A549 (cell line): Measurements from ENCODE around the gene HS6ST2. TPM values are rescaled to one million over a fixed set of nuclear protein-coding genes. Genes with fewer than 3 reads are reported as not detected.

ENCODE experiments used
- ATAC-seq, 2 experiments: fragments of 200-7000 bp in 1 of 2; fragments of >200 bp in 1 of 2; cut with Nextera tagmentation in 1 of 2; cut with Tn5 transposase in 1 of 2; 3 replicates each; pipeline versions ENCODE4 v1.8.0 to v1.9.1; 2018 to 2020; ENCODE audit warnings: mild to moderate bottlenecking in 1 of 2, moderate library complexity in 1 of 2
- CTCF ChIA-PET: fragments of 300-600 bp; sonication (Branson Sonifier 250); formaldehyde crosslinking; extraction: SDS; loops from one replicate; lab custom pipeline; 2021; ENCODE audit warnings: antibody characterized with exemption, inconsistent platforms; lab: Yijun Ruan, JAX
- POLR2A ChIA-PET: fragments of 350-600 bp; formaldehyde crosslinking; extraction: SDS; loops from one replicate; lab custom pipeline; 2021; ENCODE audit warnings: antibody characterized with exemption, inconsistent platforms; lab: Yijun Ruan, JAX
- DNase-seq, 2 experiments: peaks; one replicate each; pipeline versions ENCODE4 v3.0.0 to v3.0.0-alpha.2; 2011 to 2016; ENCODE audit warnings: low read depth in 1 of 2, low spot score in 1 of 2
- FAIRE-seq: peaks from 2 replicates; lab custom pipeline; 2011; peaks lifted over from hg19 to GRCh38; lab: Jason Lieb, UNC
- H3K27ac ChIP-seq, 2 experiments: fragments of >200 bp; sonication (Bioruptor Twin); formaldehyde crosslinking; 3 replicates each; pipeline ENCODE4 v1.5.1; 2016 to 2017
- H3K4me1 ChIP-seq: fragments of >200 bp; sonication (Bioruptor Twin); formaldehyde crosslinking; 3 replicates; pipeline ENCODE4 v1.6.1; 2016
- H3K4me2 ChIP-seq: fragments of >200 bp; sonication (Bioruptor Twin); formaldehyde crosslinking; 3 replicates; pipeline ENCODE4 v1.6.1; 2016
- H3K4me3 ChIP-seq: fragments of >200 bp; sonication (Bioruptor Twin); formaldehyde crosslinking; 3 replicates; pipeline ENCODE4 v1.5.1; 2016
- H3K9me3 ChIP-seq: fragments of >200 bp; sonication (Bioruptor Twin); formaldehyde crosslinking; 3 replicates; pipeline ENCODE4 v1.6.1; 2016
- BCL3 ChIP-seq: fragments of >200 bp; sonication (Bioruptor Twin); formaldehyde crosslinking; IDR thresholded peaks from 3 replicates; pipeline ENCODE4 v1.6.1; 2016
- BHLHE40 ChIP-seq: IDR thresholded peaks from 2 replicates; pipeline ENCODE4 v1.6.1; 2012; ENCODE audit warnings: low read depth, low read length, inconsistent platforms
- CBX2 ChIP-seq: fragments of 200-600 bp; sonication (generic); IDR thresholded peaks from 2 replicates; pipeline ENCODE4 v1.6.1; 2016; ENCODE audit warnings: low read depth, mild to moderate bottlenecking, borderline replicate concordance
- EHMT2 ChIP-seq: fragments of 200-600 bp; sonication (generic); IDR thresholded peaks from 2 replicates; pipeline ENCODE4 v1.6.1; 2016; ENCODE audit warnings: antibody characterized with exemption, low read depth, mild to moderate bottlenecking, moderate library complexity
- ESRRA ChIP-seq: fragments of 150-350 bp; IDR thresholded peaks from 2 replicates; pipeline ENCODE4 v1.6.1; 2014; ENCODE audit warnings: mild to moderate bottlenecking, low read length, borderline replicate concordance
- FOSB ChIP-seq: fragments of 250-450 bp; sonication (Bioruptor Pico); IDR thresholded peaks from 2 replicates; pipeline ENCODE4 v1.5.0; 2020; ENCODE audit warnings: mild to moderate bottlenecking, moderate library complexity
- FOXS1 ChIP-seq: fragments of 250-450 bp; sonication (Bioruptor Pico); IDR thresholded peaks from 2 replicates; pipeline ENCODE4 v1.5.0; 2020; ENCODE audit warnings: mild to moderate bottlenecking, moderate library complexity
- JUNB ChIP-seq: fragments of >200 bp; sonication (Bioruptor Twin); formaldehyde crosslinking; IDR thresholded peaks from 2 replicates; pipeline ENCODE4 v1.6.1; 2016
- KDM1A ChIP-seq: fragments of 200-600 bp; sonication (generic); IDR thresholded peaks from 2 replicates; pipeline ENCODE4 v1.6.1; 2016; ENCODE audit warnings: low read depth, mild to moderate bottlenecking
- KDM5A ChIP-seq: fragments of 200-600 bp; sonication (generic); IDR thresholded peaks from 2 replicates; pipeline ENCODE4 v1.6.1; 2016; ENCODE audit warnings: antibody characterized with exemption, mild to moderate bottlenecking
- MAZ ChIP-seq: fragments of 150-350 bp; IDR thresholded peaks from 2 replicates; pipeline ENCODE4 v1.6.1; 2014; ENCODE audit warnings: antibody characterized with exemption, low read depth, low read length, borderline replicate concordance
- NR3C1 ChIP-seq: fragments of >200 bp; sonication (Bioruptor Twin); formaldehyde crosslinking; IDR thresholded peaks from 3 replicates; pipeline ENCODE4 v1.6.1; 2017
- POLR2A ChIP-seq: IDR thresholded peaks from 2 replicates; pipeline ENCODE4 v1.6.1; 2012; ENCODE audit warnings: mild to moderate bottlenecking, low read length
- RARB ChIP-seq: fragments of 250-450 bp; sonication (Bioruptor Pico); IDR thresholded peaks from 2 replicates; pipeline ENCODE4 v1.8.0; 2021; ENCODE audit warnings: mild to moderate bottlenecking, moderate library complexity
- SMC3 ChIP-seq: fragments of >200 bp; sonication (Bioruptor Twin); formaldehyde crosslinking; IDR thresholded peaks from 3 replicates; pipeline ENCODE4 v1.6.1; 2018; ENCODE audit warnings: inconsistent platforms
- TFCP2L1 ChIP-seq: fragments of 250-450 bp; sonication (Bioruptor Pico); IDR thresholded peaks from 2 replicates; pipeline ENCODE4 v1.5.0; 2021; ENCODE audit warnings: mild to moderate bottlenecking
- TP53 ChIP-seq: fragments of 250-450 bp; sonication (Bioruptor Pico); IDR thresholded peaks from 2 replicates; pipeline ENCODE4 v1.5.0; 2021; ENCODE audit warnings: mild to moderate bottlenecking, moderate library complexity
- ZFP36 ChIP-seq: fragments of 450-650 bp; IDR thresholded peaks from 2 replicates; pipeline ENCODE4 v1.6.1; 2014; ENCODE audit warnings: borderline replicate concordance; ENCODE audit not compliant: partially characterized antibody
- ZNF302 ChIP-seq: fragments of 250-450 bp; sonication (Bioruptor Pico); IDR thresholded peaks from 2 replicates; pipeline ENCODE4 v1.9.0; 2021; ENCODE audit warnings: inconsistent platforms, mild to moderate bottlenecking, moderate library complexity
- ZSCAN20 ChIP-seq: fragments of 250-450 bp; sonication (Bioruptor Pico); IDR thresholded peaks from 2 replicates; pipeline ENCODE4 v1.8.0; 2022; ENCODE audit warnings: mild to moderate bottlenecking, moderate library complexity
- WGBS: methylation state at CpG from one replicate; pipeline ENCODE4 v1.1.6; 2017; ENCODE audit errors: missing lambda C conversion rate; 5-methylcytosine and 5-hydroxymethylcytosine counted together
- polyA plus RNA-seq, 4 experiments: library from polyadenylated mRNA; depleted of rRNA in 3 of 4; stranded (reverse); fragments of >200 nt; fragmentation: RNase III in 1 of 4; extraction: RNeasy Plus Mini Kit Qiagen cat#74134 plus additional on column Dnase treatment in 1 of 4; gene quantifications; 2 replicates in 3 of 4; 3 replicates in 1 of 4; pipeline ENCODE4 v1.2.3, GENCODE V29; 2011 to 2017
- TF ChIP-seq, protein P1 (sequence below): fragments of 250-450 bp; sonication (Bioruptor Pico); IDR thresholded peaks from 2 replicates; pipeline ENCODE4 v1.5.0; 2020; ENCODE audit warnings: low read depth, mild to moderate bottlenecking, moderate library complexity
- TF ChIP-seq, protein P2 (sequence below): fragments of 200-600 bp; sonication (generic); IDR thresholded peaks from 2 replicates; pipeline ENCODE4 v1.6.1; 2016; ENCODE audit warnings: antibody characterized with exemption, mild to moderate bottlenecking, moderate library complexity
- TF ChIP-seq, protein P3 (sequence below): fragments of >200 bp; sonication (Bioruptor Twin); formaldehyde crosslinking; IDR thresholded peaks from 2 replicates; pipeline ENCODE4 v1.6.1; 2016

The HS6ST2 gene
- polyA plus RNA-seq, 2 of the 4 experiments (the other 2 are of a cell fraction): 0.01 to 0.04 TPM

GRCh38 chrX:132769609-132770008, 188.8 kb downstream of the HS6ST2 start:
- TF ChIP-seq ZNF302: no peak
- TF ChIP-seq, protein P1, sequence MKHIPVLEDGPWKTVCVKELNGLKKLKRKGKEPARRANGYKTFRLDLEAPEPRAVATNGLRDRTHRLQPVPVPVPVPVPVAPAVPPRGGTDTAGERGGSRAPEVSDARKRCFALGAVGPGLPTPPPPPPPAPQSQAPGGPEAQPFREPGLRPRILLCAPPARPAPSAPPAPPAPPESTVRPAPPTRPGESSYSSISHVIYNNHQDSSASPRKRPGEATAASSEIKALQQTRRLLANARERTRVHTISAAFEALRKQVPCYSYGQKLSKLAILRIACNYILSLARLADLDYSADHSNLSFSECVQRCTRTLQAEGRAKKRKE (CRISPR knock-in tag): no peak
- no peak for TF ChIP-seq KDM5A
- TF ChIP-seq ZSCAN20 (CRISPR knock-in tag): no peak
- TF ChIP-seq MAZ: no peak
- no peak for TF ChIP-seq CBX2
- Histone ChIP-seq H3K4me2 (no peak overlapping the region), H3K4me3 (no peak overlapping the region), H3K9me3 (no peaks in the 10 kb centered on the region), H3K27ac (no peak overlapping the region), H3K4me1 (no peaks in the 10 kb centered on the region)
- WGBS: 44% methylated on average over 7 of the region's 7 CpGs
- ATAC-seq (no peak), FAIRE-seq (peak; percentile 72), DNase-seq (no peak)
- ChIA-PET POLR2A (no interaction called here), CTCF (no interaction called here)

GRCh38 chrX:132766452-132766851, 192.0 kb downstream of the HS6ST2 start:
- WGBS: 6% methylated on average over 1 of the region's 1 CpG
- Histone ChIP-seq H3K4me1 (no peaks in the 10 kb centered on the region), H3K9me3 (no peaks in the 10 kb centered on the region), H3K4me3 (no peak overlapping the region), H3K4me2 (no peak overlapping the region), H3K27ac (no peak overlapping the region)
- ATAC-seq (no peak), DNase-seq (no peak)
- CTCF ChIA-PET: no interaction called here
- TF ChIP-seq ESRRA: no peak
- TF ChIP-seq FOSB: no peak
- TF ChIP-seq, protein P2, sequence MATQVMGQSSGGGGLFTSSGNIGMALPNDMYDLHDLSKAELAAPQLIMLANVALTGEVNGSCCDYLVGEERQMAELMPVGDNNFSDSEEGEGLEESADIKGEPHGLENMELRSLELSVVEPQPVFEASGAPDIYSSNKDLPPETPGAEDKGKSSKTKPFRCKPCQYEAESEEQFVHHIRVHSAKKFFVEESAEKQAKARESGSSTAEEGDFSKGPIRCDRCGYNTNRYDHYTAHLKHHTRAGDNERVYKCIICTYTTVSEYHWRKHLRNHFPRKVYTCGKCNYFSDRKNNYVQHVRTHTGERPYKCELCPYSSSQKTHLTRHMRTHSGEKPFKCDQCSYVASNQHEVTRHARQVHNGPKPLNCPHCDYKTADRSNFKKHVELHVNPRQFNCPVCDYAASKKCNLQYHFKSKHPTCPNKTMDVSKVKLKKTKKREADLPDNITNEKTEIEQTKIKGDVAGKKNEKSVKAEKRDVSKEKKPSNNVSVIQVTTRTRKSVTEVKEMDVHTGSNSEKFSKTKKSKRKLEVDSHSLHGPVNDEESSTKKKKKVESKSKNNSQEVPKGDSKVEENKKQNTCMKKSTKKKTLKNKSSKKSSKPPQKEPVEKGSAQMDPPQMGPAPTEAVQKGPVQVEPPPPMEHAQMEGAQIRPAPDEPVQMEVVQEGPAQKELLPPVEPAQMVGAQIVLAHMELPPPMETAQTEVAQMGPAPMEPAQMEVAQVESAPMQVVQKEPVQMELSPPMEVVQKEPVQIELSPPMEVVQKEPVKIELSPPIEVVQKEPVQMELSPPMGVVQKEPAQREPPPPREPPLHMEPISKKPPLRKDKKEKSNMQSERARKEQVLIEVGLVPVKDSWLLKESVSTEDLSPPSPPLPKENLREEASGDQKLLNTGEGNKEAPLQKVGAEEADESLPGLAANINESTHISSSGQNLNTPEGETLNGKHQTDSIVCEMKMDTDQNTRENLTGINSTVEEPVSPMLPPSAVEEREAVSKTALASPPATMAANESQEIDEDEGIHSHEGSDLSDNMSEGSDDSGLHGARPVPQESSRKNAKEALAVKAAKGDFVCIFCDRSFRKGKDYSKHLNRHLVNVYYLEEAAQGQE: no peak
- no peak for TF ChIP-seq KDM1A
- TF ChIP-seq POLR2A: no peak
- no peak for TF ChIP-seq ZNF302
- no peak for TF ChIP-seq TFCP2L1 (CRISPR knock-in tag)
- no peak for TF ChIP-seq BCL3
- TF ChIP-seq, protein P3, sequence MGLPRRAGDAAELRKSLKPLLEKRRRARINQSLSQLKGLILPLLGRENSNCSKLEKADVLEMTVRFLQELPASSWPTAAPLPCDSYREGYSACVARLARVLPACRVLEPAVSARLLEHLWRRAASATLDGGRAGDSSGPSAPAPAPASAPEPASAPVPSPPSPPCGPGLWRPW: no peak
- no peak for TF ChIP-seq EHMT2
- no peak for TF ChIP-seq ZFP36
- TF ChIP-seq ZSCAN20 (CRISPR knock-in tag): no peak
- no peak for TF ChIP-seq RARB (CRISPR knock-in tag)
- TF ChIP-seq, protein P1 (CRISPR knock-in tag): no peak
- TF ChIP-seq SMC3: no peak
- no peak for TF ChIP-seq TP53
- TF ChIP-seq NR3C1: no peak
- TF ChIP-seq JUNB: no peak
- TF ChIP-seq FOXS1: no peak
- TF ChIP-seq BHLHE40: no peak
- TF ChIP-seq, all 56 proteins: peak for 0
- POLR2A ChIA-PET: no interaction called here
- FAIRE-seq: no peak
